Activated naive CD8-positive, alpha-beta T cell treated with anti-CD3 and anti-CD28 coated beads, Interleukin-2, amount 50 U/mL, for 24 hours (primary cell): Measurements from ENCODE around the gene USP25.

Experiments
- ATAC-seq: fragments of 150-1000 bp; cut with Tn5 transposase; one replicate; pipeline ENCODE4 v1.10.0; 2021
- DNase-seq: peaks from one replicate; pipeline ENCODE4 v3.0.0; 2021
- H3K27ac Mint-ChIP-seq: one replicate; pipeline ENCODE4 v1.8.0; 2021; ENCODE audit warnings: mild to moderate bottlenecking, mixed read lengths
- H3K27me3 Mint-ChIP-seq: one replicate; pipeline ENCODE4 v1.8.0; 2021; ENCODE audit warnings: mixed read lengths
- H3K36me3 Mint-ChIP-seq: one replicate; pipeline ENCODE4 v1.8.0; 2021; ENCODE audit warnings: low read depth, mixed read lengths
- H3K4me1 Mint-ChIP-seq: one replicate; pipeline ENCODE4 v1.8.0; 2021; ENCODE audit warnings: mixed read lengths
- H3K4me3 Mint-ChIP-seq: one replicate; pipeline ENCODE4 v1.8.0; 2021; ENCODE audit warnings: mild to moderate bottlenecking, moderate library complexity, mixed read lengths
- H3K9me3 Mint-ChIP-seq: one replicate; pipeline ENCODE4 v1.8.0; 2021; ENCODE audit warnings: mixed read lengths

Gene USP25

GRCh38 chr21:15826908-15827601 lies 97.3 kb downstream of the USP25 start:
- no peaks in the 10 kb centered on the region for H3K9me3 Mint-ChIP-seq
- no peaks in the 10 kb centered on the region for H3K27me3 Mint-ChIP-seq
- H3K27ac Mint-ChIP-seq = no peak overlapping the region
- ATAC-seq (no peak), DNase-seq (no peak)
- H3K4me3 Mint-ChIP-seq = no peak overlapping the region
- peaks cover 38% of the 10 kb centered on the region for H3K36me3 Mint-ChIP-seq
- H3K4me1 Mint-ChIP-seq = peaks cover 27% of the 10 kb centered on the region

GRCh38 chr21:15831497-15831896 lies 101.7 kb downstream of the USP25 start:
- Mint-ChIP-seq H3K27me3 (no peaks in the 10 kb centered on the region), H3K4me1 (peaks cover 4% of the 10 kb centered on the region), H3K4me3 (no peak overlapping the region), H3K27ac (no peak overlapping the region), H3K9me3 (no peaks in the 10 kb centered on the region), H3K36me3 (peaks cover 28% of the 10 kb centered on the region)
- DNase-seq (no peak), ATAC-seq (no peak)

- H3K27me3 Mint-ChIP-seq = no peaks in the 10 kb centered on the region
- no peak for DNase-seq
- H3K9me3 Mint-ChIP-seq = no peaks in the 10 kb centered on the region
- ATAC-seq = no peak
- H3K4me3 Mint-ChIP-seq = no peak overlapping the region
- no peaks in the 10 kb centered on the region for H3K4me1 Mint-ChIP-seq
- no peak overlapping the region for H3K27ac Mint-ChIP-seq
- H3K36me3 Mint-ChIP-seq = peaks cover 6% of the 10 kb centered on the region
Measured at GRCh38 chr21:15837645-15838044, 107.9 kb downstream of the USP25 start.

GRCh38 chr21:15839026-15839425 lies 109.2 kb downstream of the USP25 start:
- ATAC-seq (no peak), DNase-seq (no peak)
- no peak overlapping the region for H3K27ac Mint-ChIP-seq
- H3K27me3 Mint-ChIP-seq = no peaks in the 10 kb centered on the region
- no peak overlapping the region for H3K4me3 Mint-ChIP-seq
- no peaks in the 10 kb centered on the region for H3K4me1 Mint-ChIP-seq
- no peaks in the 10 kb centered on the region for H3K9me3 Mint-ChIP-seq
- H3K36me3 Mint-ChIP-seq = peaks cover 8% of the 10 kb centered on the region

GRCh38 chr21:15839601-15840000 lies 109.8 kb downstream of the USP25 start:
- no peak for DNase-seq
- no peak for ATAC-seq
- Mint-ChIP-seq H3K9me3 (no peaks in the 10 kb centered on the region), H3K36me3 (peaks cover 8% of the 10 kb centered on the region), H3K27me3 (no peaks in the 10 kb centered on the region), H3K27ac (no peak overlapping the region), H3K4me3 (no peak overlapping the region), H3K4me1 (no peaks in the 10 kb centered on the region)

GRCh38 chr21:15840406-15840805 lies 110.6 kb downstream of the USP25 start:
- ATAC-seq (no peak), DNase-seq (no peak)
- Mint-ChIP-seq H3K4me3 (no peak overlapping the region), H3K27ac (no peak overlapping the region), H3K9me3 (no peaks in the 10 kb centered on the region), H3K27me3 (no peaks in the 10 kb centered on the region), H3K4me1 (no peaks in the 10 kb centered on the region), H3K36me3 (peaks cover 8% of the 10 kb centered on the region)

GRCh38 chr21:15841856-15842564 lies 112.2 kb downstream of the USP25 start:
- Mint-ChIP-seq H3K4me1 (no peaks in the 10 kb centered on the region), H3K27me3 (no peaks in the 10 kb centered on the region), H3K4me3 (no peak overlapping the region), H3K27ac (no peak overlapping the region), H3K36me3 (peaks cover 5% of the 10 kb centered on the region), H3K9me3 (no peaks in the 10 kb centered on the region)
- ATAC-seq (no peak), DNase-seq (no peak)

- Mint-ChIP-seq H3K9me3 (no peaks in the 10 kb centered on the region), H3K4me1 (no peaks in the 10 kb centered on the region), H3K27me3 (no peaks in the 10 kb centered on the region), H3K27ac (no peak overlapping the region), H3K4me3 (no peak overlapping the region), H3K36me3 (peaks cover 5% of the 10 kb centered on the region)
- no peak for ATAC-seq
- no peak for DNase-seq
Measured at GRCh38 chr21:15842565-15842880, 112.7 kb downstream of the USP25 start.

GRCh38 chr21:15843766-15844165 lies 114.0 kb downstream of the USP25 start:
- no peaks in the 10 kb centered on the region for H3K9me3 Mint-ChIP-seq
- DNase-seq = no peak

GRCh38 chr21:15848634-15849560 lies 119.1 kb downstream of the USP25 start:
- no peaks in the 10 kb centered on the region for H3K27me3 Mint-ChIP-seq
- DNase-seq = no peak
- no peaks in the 10 kb centered on the region for H3K4me1 Mint-ChIP-seq
- H3K9me3 Mint-ChIP-seq = no peaks in the 10 kb centered on the region
- H3K27ac Mint-ChIP-seq = no peak overlapping the region
- H3K36me3 Mint-ChIP-seq = peaks cover under 1% of the 10 kb centered on the region
- no peak for ATAC-seq
- H3K4me3 Mint-ChIP-seq = no peak overlapping the region

More at GRCh38 chr21:15843766-15844165, 114.0 kb downstream of the USP25 start:
- no peak for ATAC-seq
- Mint-ChIP-seq H3K27me3 (no peaks in the 10 kb centered on the region), H3K36me3 (peaks cover 5% of the 10 kb centered on the region), H3K4me3 (no peak overlapping the region), H3K27ac (no peak overlapping the region), H3K4me1 (no peaks in the 10 kb centered on the region)

- Mint-ChIP-seq H3K27me3 (no peaks in the 10 kb centered on the region), H3K36me3 (peaks cover 7% of the 10 kb centered on the region), H3K4me3 (no peak overlapping the region), H3K27ac (no peak overlapping the region), H3K4me1 (no peaks in the 10 kb centered on the region), H3K9me3 (no peaks in the 10 kb centered on the region)
- DNase-seq = no peak
- no peak for ATAC-seq
Measured at GRCh38 chr21:15849927-15850326, 120.1 kb downstream of the USP25 start.

GRCh38 chr21:15850645-15851044 lies 120.9 kb downstream of the USP25 start:
- no peaks in the 10 kb centered on the region for H3K4me1 Mint-ChIP-seq
- DNase-seq = no peak
- no peak for ATAC-seq

GRCh38 chr21:15852146-15852545 lies 122.4 kb downstream of the USP25 start:
- no peak overlapping the region for H3K4me3 Mint-ChIP-seq
- no peaks in the 10 kb centered on the region for H3K9me3 Mint-ChIP-seq
- H3K36me3 Mint-ChIP-seq = peaks cover 18% of the 10 kb centered on the region
- no peak for ATAC-seq
- H3K27me3 Mint-ChIP-seq = no peaks in the 10 kb centered on the region
- DNase-seq = no peak
- no peaks in the 10 kb centered on the region for H3K4me1 Mint-ChIP-seq
- H3K27ac Mint-ChIP-seq = no peak overlapping the region

More at GRCh38 chr21:15850645-15851044, 120.9 kb downstream of the USP25 start:
- no peak overlapping the region for H3K27ac Mint-ChIP-seq
- no peak overlapping the region for H3K4me3 Mint-ChIP-seq
- H3K9me3 Mint-ChIP-seq = no peaks in the 10 kb centered on the region
- peaks cover 13% of the 10 kb centered on the region for H3K36me3 Mint-ChIP-seq
- no peaks in the 10 kb centered on the region for H3K27me3 Mint-ChIP-seq

- Mint-ChIP-seq H3K4me1 (peaks cover 8% of the 10 kb centered on the region), H3K27ac (no peak overlapping the region), H3K4me3 (no peak overlapping the region), H3K9me3 (no peaks in the 10 kb centered on the region), H3K36me3 (peaks cover 18% of the 10 kb centered on the region), H3K27me3 (no peaks in the 10 kb centered on the region)
- DNase-seq (no peak), ATAC-seq (no peak)
Measured at GRCh38 chr21:15853126-15853525, 123.3 kb downstream of the USP25 start.

GRCh38 chr21:15856813-15857212 lies 127.0 kb downstream of the USP25 start:
- Mint-ChIP-seq H3K27me3 (no peaks in the 10 kb centered on the region), H3K27ac (no peak overlapping the region)

More at GRCh38 chr21:15856813-15857212, 127.0 kb downstream of the USP25 start:
- Mint-ChIP-seq H3K4me3 (no peak overlapping the region), H3K36me3 (peaks cover 20% of the 10 kb centered on the region), H3K4me1 (peaks cover 9% of the 10 kb centered on the region), H3K9me3 (no peaks in the 10 kb centered on the region)
- ATAC-seq (no peak), DNase-seq (no peak)
